H9 (cell line): ENCODE results near the gene EDDM13. TPM values are rescaled to one million over a fixed set of nuclear protein-coding genes. Genes with fewer than 3 reads are reported as not detected.

Source experiments
- DNase-seq: peaks from one replicate; pipeline ENCODE4 v3.0.0-alpha.2; 2017
- H2AFZ ChIP-seq: one replicate; pipeline ENCODE4 v1.6.1; 2013; ENCODE audit warnings: mild to moderate bottlenecking, low read length, control low read depth, moderate library complexity
- H2AK5ac ChIP-seq: 2 replicates; pipeline ENCODE4 v1.6.1; 2013; ENCODE audit warnings: low read length, control low read depth, mixed read lengths; ENCODE audit not compliant: insufficient read length
- H2BK120ac ChIP-seq: one replicate; pipeline ENCODE4 v1.6.1; 2013; ENCODE audit warnings: low read depth, mild to moderate bottlenecking, low read length, control low read depth, inconsistent platforms; ENCODE audit not compliant: poor library complexity, severe bottlenecking
- H2BK12ac ChIP-seq: 2 replicates; pipeline ENCODE4 v1.6.1; 2013; ENCODE audit warnings: low read length, control low read depth, mixed read lengths, low read depth; ENCODE audit not compliant: insufficient read length
- H2BK15ac ChIP-seq: 2 replicates; pipeline ENCODE4 v1.6.1; 2013; ENCODE audit warnings: low read depth, low read length, control low read depth
- H2BK20ac ChIP-seq: one replicate; pipeline ENCODE4 v1.6.1; 2013; ENCODE audit warnings: low read depth, mild to moderate bottlenecking, low read length, control low read depth, inconsistent platforms; ENCODE audit not compliant: poor library complexity, severe bottlenecking
- H2BK5ac ChIP-seq: 2 replicates; pipeline ENCODE4 v1.6.1; 2013; ENCODE audit warnings: low read length, control low read depth, mixed read lengths; ENCODE audit not compliant: insufficient read length
- H3K14ac ChIP-seq: 2 replicates; pipeline ENCODE4 v1.6.1; 2013; ENCODE audit warnings: low read length, control low read depth; ENCODE audit not compliant: insufficient read depth
- H3K18ac ChIP-seq: 2 replicates; pipeline ENCODE4 v1.6.1; 2013; ENCODE audit warnings: low read depth, mild to moderate bottlenecking, mixed read lengths, low read length, control low read depth; ENCODE audit not compliant: insufficient read length
- H3K23ac ChIP-seq: 2 replicates; pipeline ENCODE4 v1.6.1; 2013; ENCODE audit warnings: low read length, control low read depth, mixed read lengths, low read depth; ENCODE audit not compliant: insufficient read length
- H3K23me2 ChIP-seq: 2 replicates; pipeline ENCODE4 v1.6.1; 2013; ENCODE audit warnings: low read depth, mild to moderate bottlenecking, mixed read lengths, low read length, control low read depth; ENCODE audit not compliant: insufficient read length, poor library complexity, severe bottlenecking
- H3K27ac ChIP-seq: 2 replicates; pipeline ENCODE4 v1.5.1; 2013; ENCODE audit warnings: low read length, control low read depth, mixed read lengths, low read depth; ENCODE audit not compliant: insufficient read length
- H3K27me3 ChIP-seq: 2 replicates; pipeline ENCODE4 v1.6.1; 2013; ENCODE audit warnings: low read length, control low read depth, inconsistent platforms; ENCODE audit not compliant: insufficient read depth
- H3K4ac ChIP-seq: 2 replicates; pipeline ENCODE4 v1.6.1; 2013; ENCODE audit warnings: low read depth, mild to moderate bottlenecking, control low read depth, inconsistent platforms, low read length, moderate library complexity
- H3K4me1 ChIP-seq: 2 replicates; pipeline ENCODE4 v1.6.1; 2013; ENCODE audit warnings: low read length, control low read depth, inconsistent platforms; ENCODE audit not compliant: insufficient read depth
- H3K4me2 ChIP-seq: 2 replicates; pipeline ENCODE4 v1.6.1; 2013; ENCODE audit warnings: low read length, control low read depth, mixed read lengths; ENCODE audit not compliant: insufficient read length, insufficient read depth
- H3K56ac ChIP-seq: 2 replicates; pipeline ENCODE4 v1.6.1; 2013; ENCODE audit warnings: low read depth, mild to moderate bottlenecking, mixed read lengths, low read length, control low read depth; ENCODE audit not compliant: insufficient read length
- H3K79me1 ChIP-seq: 2 replicates; pipeline ENCODE4 v1.6.1; 2013; ENCODE audit warnings: low read depth, mild to moderate bottlenecking, moderate library complexity, low read length, control low read depth, inconsistent platforms; ENCODE audit not compliant: insufficient read depth, poor library complexity, severe bottlenecking
- H3K79me2 ChIP-seq: 2 replicates; pipeline ENCODE4 v1.6.1; 2013; ENCODE audit warnings: low read length, control low read depth, inconsistent platforms; ENCODE audit not compliant: insufficient read depth
- H3K9ac ChIP-seq: 2 replicates; pipeline ENCODE4 v1.6.1; 2013; ENCODE audit warnings: low read length, control low read depth, mixed read lengths; ENCODE audit not compliant: insufficient read length; ENCODE audit errors: extremely low read depth
- H3K9me3 ChIP-seq: one replicate; pipeline ENCODE4 v1.6.1; 2013; ENCODE audit warnings: low read depth, low read length, inconsistent platforms; ENCODE audit not compliant: control insufficient read depth
- H3T11ph ChIP-seq: one replicate; pipeline ENCODE4 v1.6.1; 2013; ENCODE audit warnings: mild to moderate bottlenecking, low read length, control low read depth, inconsistent platforms
- H4K20me1 ChIP-seq: one replicate; pipeline ENCODE4 v1.6.1; 2013; ENCODE audit not compliant: control insufficient read depth, insufficient read length, insufficient read depth
- H4K5ac ChIP-seq: 2 replicates; pipeline ENCODE4 v1.6.1; 2013; ENCODE audit warnings: low read depth, mild to moderate bottlenecking, mixed read lengths, low read length, control low read depth; ENCODE audit not compliant: insufficient read length
- H4K8ac ChIP-seq: replicated peaks from 2 replicates; pipeline ENCODE4 v1.6.1; 2013; ENCODE audit warnings: low read length, control low read depth, mixed read lengths, low read depth; ENCODE audit not compliant: insufficient read length
- H4K91ac ChIP-seq: 2 replicates; pipeline ENCODE4 v1.6.1; 2013; ENCODE audit warnings: low read depth, mild to moderate bottlenecking, moderate library complexity, mixed read lengths, low read length, control low read depth; ENCODE audit not compliant: insufficient read length
- H3K27ac Mint-ChIP-seq, 3 experiments: 2 replicates in 2 of 3; 3 replicates in 1 of 3; pipeline ENCODE4 v1.8.0; 2020 to 2021; ENCODE audit warnings: mixed read lengths in 3 of 3, mild to moderate bottlenecking in 1 of 3, moderate library complexity in 1 of 3
- H3K27me3 Mint-ChIP-seq: 2 replicates; pipeline ENCODE4 v1.8.0; 2021; ENCODE audit warnings: low read depth, mild to moderate bottlenecking, moderate library complexity, mixed read lengths
- H3K36me3 Mint-ChIP-seq, 3 experiments: 2 replicates in 2 of 3; 3 replicates in 1 of 3; pipeline ENCODE4 v1.8.0; 2020 to 2021; ENCODE audit warnings: low read depth in 3 of 3, mixed read lengths in 3 of 3; ENCODE audit not compliant: insufficient read depth in 1 of 3
- H3K4me1 Mint-ChIP-seq, 2 experiments: 2 replicates each; pipeline ENCODE4 v1.8.0; 2020; ENCODE audit warnings: mixed read lengths in 2 of 2
- H3K4me3 Mint-ChIP-seq, 2 experiments: 2 replicates in 1 of 2; 3 replicates in 1 of 2; pipeline ENCODE4 v1.8.0; 2020 to 2021; ENCODE audit warnings: mild to moderate bottlenecking in 2 of 2, mixed read lengths in 2 of 2, moderate library complexity in 1 of 2
- H3K9me3 Mint-ChIP-seq, 2 experiments: 2 replicates in 1 of 2; 3 replicates in 1 of 2; pipeline ENCODE4 v1.8.0; 2020; ENCODE audit warnings: mild to moderate bottlenecking in 2 of 2, mixed read lengths in 2 of 2, moderate library complexity in 1 of 2
- CTCF ChIP-seq: fragments of 200-600 bp; sonication (generic); conservative IDR thresholded peaks from 3 replicates; pipeline ENCODE4 v1.8.0; 2021; ENCODE audit warnings: antibody characterized with exemption, mild to moderate bottlenecking
- WGBS: extraction: QIAGEN DNeasy Blood & Tissue Kit; methylation state at CpG from one replicate; pipeline ENCODE4 v1.1.7; 2013; ENCODE audit warnings: missing lambda C conversion rate, low lambda C conversion rate, mixed read lengths; ENCODE audit not compliant: insufficient read length; ENCODE audit errors: extremely low coverage; 5-methylcytosine and 5-hydroxymethylcytosine counted together
- total RNA-seq: library from RNA; stranded (reverse); gene quantifications from 2 replicates; pipeline ENCODE4 v1.2.1, GENCODE V29; 2021

EDDM13 gene
- total RNA-seq, 1 experiment from 2014 or later, result not detected

- no peak overlapping the region for H3K4me3 Mint-ChIP-seq
- no peaks in the 10 kb centered on the region for H3K9me3 ChIP-seq
- no peak overlapping the region for H4K5ac ChIP-seq
- H2BK120ac ChIP-seq, result no peak overlapping the region
- no peak overlapping the region for H3K4me2 ChIP-seq
- H3K79me1 ChIP-seq, result no peaks in the 10 kb centered on the region
- no peak overlapping the region for H3K18ac ChIP-seq
- no peak overlapping the region for H3T11ph ChIP-seq
- H2BK20ac ChIP-seq, result no peak overlapping the region
- H2AK5ac ChIP-seq, result no peak overlapping the region
- no peak overlapping the region for H2BK15ac ChIP-seq
- no CpG with 5 or more reads among the region's 6 CpGs for WGBS
- no peak overlapping the region for H3K14ac ChIP-seq
- no peaks in the 10 kb centered on the region for H3K79me2 ChIP-seq
- no peak overlapping the region for H2BK5ac ChIP-seq
- no peak overlapping the region for H2BK12ac ChIP-seq
- no peak overlapping the region for H3K56ac ChIP-seq
- H3K27me3 ChIP-seq, result no peaks in the 10 kb centered on the region
- H3K9me3 Mint-ChIP-seq, result peaks cover 0 to 61% of the 10 kb centered on the region in 2 experiments; a peak in 3 of 5 replicates
- no peak overlapping the region for H3K27ac ChIP-seq
- TF ChIP-seq CTCF, result no peak
- no peak overlapping the region for H2AFZ ChIP-seq
- no peak overlapping the region for H4K91ac ChIP-seq
- no peaks in the 10 kb centered on the region for H3K4me1 ChIP-seq
- no peak overlapping the region for H3K27ac Mint-ChIP-seq
- H4K20me1 ChIP-seq, result no peaks in the 10 kb centered on the region
- no peak overlapping the region for H3K9ac ChIP-seq
- H3K36me3 Mint-ChIP-seq, result peaks cover 9 to 19% (median 15%) of the 10 kb centered on the region in 3 experiments; a peak in 6 of 7 replicates
- H3K4me1 Mint-ChIP-seq, result peaks cover 0 to 3% of the 10 kb centered on the region in 2 experiments; a peak in 3 of 4 replicates
- H3K4ac ChIP-seq, result no peak overlapping the region
- no peak overlapping the region for H4K8ac ChIP-seq
- H3K23me2 ChIP-seq, result no peaks in the 10 kb centered on the region
- H3K27me3 Mint-ChIP-seq, result no peaks in the 10 kb centered on the region; the same call in 1 of the 2 replicates
- DNase-seq, result no peak
- H3K23ac ChIP-seq, result no peak overlapping the region
Measured at GRCh38 chr19:56291867-56292266, 19.3 kb downstream of the EDDM13 start.
